WERI-Rb-1 (cell line): ENCODE measurements around the gene TAF1.
"Not testable (repeated sequence)": the region's sequence is repeated elsewhere in the genome, so short reads cannot be mapped to it uniquely, and the experiment has no call there.

Experiments
- DNase-seq: peaks from one replicate; pipeline ENCODE4 v3.0.0-alpha.2; 2020
- H3K27ac ChIP-seq: fragments of 250-450 bp; sonication (Bioruptor Pico); 2 replicates; pipeline ENCODE4 v1.5.1; 2020; ENCODE audit warnings: mild to moderate bottlenecking, moderate library complexity
- H3K27me3 ChIP-seq: fragments of 250-450 bp; sonication (Bioruptor Pico); 2 replicates; pipeline ENCODE4 v1.5.1; 2021; ENCODE audit warnings: mild to moderate bottlenecking, low read depth, moderate library complexity; ENCODE audit not compliant: insufficient read depth, severe bottlenecking
- H3K36me3 ChIP-seq: fragments of 250-450 bp; sonication (Bioruptor Pico); 2 replicates; pipeline ENCODE4 v1.5.1; 2020; ENCODE audit warnings: mild to moderate bottlenecking, moderate library complexity
- H3K4me3 ChIP-seq: 2 replicates; pipeline ENCODE4 v1.5.1; 2011; ENCODE audit warnings: low read depth, mild to moderate bottlenecking, control low read depth, low read length
- H3K9me3 ChIP-seq: fragments of 250-450 bp; sonication (Bioruptor Pico); 2 replicates; pipeline ENCODE4 v1.5.1; 2021; ENCODE audit warnings: mild to moderate bottlenecking, moderate library complexity; ENCODE audit not compliant: severe bottlenecking
- CTCF ChIP-seq: IDR thresholded peaks from 2 replicates; pipeline ENCODE4 v1.5.1; 2011; ENCODE audit warnings: low read depth, mild to moderate bottlenecking, control low read depth, inconsistent platforms, low read length

Gene TAF1

GRCh38 chrX:71510161-71510560 lies 144.0 kb downstream of the TAF1 start:
- H3K36me3 ChIP-seq: no peaks in the 10 kb centered on the region
- no peaks in the 10 kb centered on the region for H3K9me3 ChIP-seq
- DNase-seq: no peak
- no peak for TF ChIP-seq CTCF
- no peak overlapping the region for H3K4me3 ChIP-seq
- peaks cover 8% of the 10 kb centered on the region for H3K27me3 ChIP-seq
- H3K27ac ChIP-seq: no peak overlapping the region

- DNase-seq, H3K4me3 ChIP-seq, H3K36me3 ChIP-seq, H3K27ac ChIP-seq, H3K9me3 ChIP-seq: not testable (repeated sequence)
- H3K27me3 ChIP-seq: peaks cover 15% of the 10 kb centered on the region
Observed at GRCh38 chrX:71513731-71514130, 147.6 kb downstream of the TAF1 start.

- no peak overlapping the region for H3K4me3 ChIP-seq
- H3K27me3 ChIP-seq: peaks cover 15% of the 10 kb centered on the region
- H3K27ac ChIP-seq: no peak overlapping the region
- H3K9me3 ChIP-seq: no peaks in the 10 kb centered on the region
- no peak for TF ChIP-seq CTCF
- no peaks in the 10 kb centered on the region for H3K36me3 ChIP-seq
- peak; percentile 9 for DNase-seq
Observed at GRCh38 chrX:71514367-71515037, 148.3 kb downstream of the TAF1 start.

GRCh38 chrX:71515038-71515396 lies 148.9 kb downstream of the TAF1 start:
- H3K27me3 ChIP-seq: peaks cover 15% of the 10 kb centered on the region
- TF ChIP-seq CTCF: no peak
- no peaks in the 10 kb centered on the region for H3K9me3 ChIP-seq
- DNase-seq: no peak
- no peaks in the 10 kb centered on the region for H3K36me3 ChIP-seq
- no peak overlapping the region for H3K27ac ChIP-seq
- H3K4me3 ChIP-seq: no peak overlapping the region
